ENCODE data around the gene RNASE3.
"Not testable (repeated sequence)": the region's sequence is repeated elsewhere in the genome, so short reads cannot be mapped to it uniquely, and the experiment has no call there.

RNASE3 gene

DNA sequence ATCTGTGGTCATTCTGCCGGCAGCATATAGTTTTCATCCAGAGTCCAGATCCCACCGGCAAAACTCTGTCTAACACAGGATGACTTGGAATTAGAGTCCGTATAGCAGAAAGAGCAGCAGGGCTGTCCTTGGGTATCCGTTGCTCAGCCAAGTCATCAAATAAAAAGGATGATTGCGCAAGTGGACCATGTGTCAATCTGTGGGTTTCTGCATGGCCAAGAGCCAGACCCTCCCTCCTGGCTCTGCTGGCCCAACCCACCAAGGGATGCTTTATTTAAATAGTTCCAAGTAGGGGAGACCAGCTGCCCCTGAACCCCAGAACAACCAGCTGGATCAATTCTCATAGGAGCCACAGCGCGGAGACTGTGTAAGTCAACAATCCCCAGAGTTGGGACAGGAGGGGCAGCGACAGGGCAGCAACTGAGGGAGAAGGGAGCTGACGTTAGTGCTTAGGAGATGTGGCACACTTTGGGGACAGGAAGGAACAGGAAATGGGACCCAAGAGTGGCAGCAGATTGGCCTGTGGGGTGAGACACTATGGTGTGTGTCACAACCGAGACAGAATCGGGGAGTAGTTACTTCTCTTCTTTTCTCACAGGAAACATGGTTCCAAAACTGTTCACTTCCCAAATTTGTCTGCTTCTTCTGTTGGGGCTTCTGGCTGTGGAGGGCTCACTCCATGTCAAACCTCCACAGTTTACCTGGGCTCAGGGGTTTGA lies 28.0 kb downstream of the RNASE3 start:
- not testable (repeated sequence) for DNase-seq

DNA sequence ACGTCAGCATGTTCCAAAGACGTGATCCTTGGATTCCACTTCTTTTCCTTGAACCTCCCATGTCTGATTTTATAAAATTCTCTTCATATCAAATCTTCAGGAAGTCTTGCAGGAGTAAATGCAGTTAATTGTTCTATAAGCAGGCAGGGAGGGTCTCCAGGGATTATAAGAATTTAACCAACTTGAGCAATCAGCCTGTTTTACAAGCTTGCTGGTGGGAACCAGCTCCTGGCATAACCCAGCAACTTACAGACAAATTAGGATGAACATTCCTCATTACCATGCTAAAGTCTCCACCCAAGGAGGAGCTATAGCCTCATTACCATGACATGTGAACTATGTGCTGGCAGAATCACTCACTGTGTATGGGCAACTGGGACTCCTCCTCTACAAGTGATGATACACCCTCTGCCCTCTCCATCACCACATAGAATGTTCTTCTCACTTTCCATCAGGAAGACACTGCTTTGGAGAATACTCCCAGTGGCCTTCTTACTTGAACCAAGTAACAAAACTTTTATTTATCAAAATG lies 32.6 kb downstream of the RNASE3 start:
- DNase-seq: not testable (repeated sequence)

DNA sequence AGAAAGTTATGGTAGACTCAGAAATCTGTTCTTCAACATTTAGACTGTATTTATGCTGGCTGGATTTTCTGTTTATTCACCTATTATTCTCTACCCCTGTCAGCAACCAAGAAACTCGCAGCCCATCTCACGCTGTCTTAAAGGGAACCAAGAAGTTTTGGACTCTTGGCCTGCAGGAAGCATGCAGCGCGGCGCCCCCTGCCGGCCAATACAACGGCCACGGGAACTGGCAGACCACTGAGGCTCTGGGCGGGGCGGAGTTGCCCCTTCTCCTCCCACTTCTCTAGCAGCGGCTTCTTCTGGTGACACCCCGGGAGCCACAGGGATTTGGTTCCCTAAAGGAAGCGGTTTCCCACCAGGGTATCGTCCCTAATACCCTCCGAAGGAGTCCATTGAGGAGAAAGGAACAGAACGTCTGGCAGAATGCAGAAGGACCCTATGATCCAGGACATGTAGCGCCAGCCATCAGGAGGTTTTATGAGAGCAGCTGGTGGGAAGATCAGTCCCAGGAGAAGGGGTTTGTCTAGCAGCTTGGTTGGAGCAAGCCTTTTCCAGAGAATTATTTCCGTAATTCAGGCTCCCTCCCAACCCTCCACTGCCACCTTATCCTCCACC lies 43.1 kb downstream of the RNASE3 start:
- DNase-seq: peak in 1 of 2 experiments; percentile 12

DNA sequence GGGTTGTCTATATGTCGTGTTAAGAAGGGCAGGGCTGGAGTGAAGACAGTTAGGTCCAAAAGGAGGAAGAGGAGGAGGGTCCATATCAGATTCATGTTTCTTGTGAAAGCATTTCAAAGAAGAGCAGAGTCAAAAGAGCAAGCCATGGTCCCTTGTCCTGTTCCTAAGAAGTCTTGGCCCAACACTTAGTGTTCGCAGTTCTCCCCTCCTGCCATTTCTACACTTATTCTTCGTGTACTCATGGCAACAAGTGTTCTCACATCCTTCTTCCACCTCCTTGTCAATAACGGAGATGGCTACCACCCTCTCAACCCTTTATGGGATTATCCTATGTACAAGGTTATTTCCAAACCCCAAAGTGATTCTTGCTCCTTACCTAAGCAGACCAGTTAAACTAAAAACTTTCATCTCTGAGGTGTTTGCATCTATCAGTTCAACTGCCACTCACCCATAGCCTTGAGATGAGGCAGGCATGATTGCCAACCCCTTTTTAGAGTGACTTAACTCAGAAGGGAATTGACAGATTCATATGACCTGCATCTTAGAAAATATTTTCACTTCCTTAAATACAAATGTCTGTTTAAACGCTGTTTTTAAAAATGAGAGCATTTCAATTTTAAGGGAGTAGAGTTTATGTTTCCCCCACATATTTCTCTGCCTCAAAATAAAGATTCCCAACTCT lies 44.3 kb downstream of the RNASE3 start:
- DNase-seq: no peak
